Measurements from ENCODE around the gene RAB25.
"Not testable (repeated sequence)": the region's sequence is repeated elsewhere in the genome, so short reads cannot be mapped to it uniquely, and the experiment has no call there.

The RAB25 gene

DNA sequence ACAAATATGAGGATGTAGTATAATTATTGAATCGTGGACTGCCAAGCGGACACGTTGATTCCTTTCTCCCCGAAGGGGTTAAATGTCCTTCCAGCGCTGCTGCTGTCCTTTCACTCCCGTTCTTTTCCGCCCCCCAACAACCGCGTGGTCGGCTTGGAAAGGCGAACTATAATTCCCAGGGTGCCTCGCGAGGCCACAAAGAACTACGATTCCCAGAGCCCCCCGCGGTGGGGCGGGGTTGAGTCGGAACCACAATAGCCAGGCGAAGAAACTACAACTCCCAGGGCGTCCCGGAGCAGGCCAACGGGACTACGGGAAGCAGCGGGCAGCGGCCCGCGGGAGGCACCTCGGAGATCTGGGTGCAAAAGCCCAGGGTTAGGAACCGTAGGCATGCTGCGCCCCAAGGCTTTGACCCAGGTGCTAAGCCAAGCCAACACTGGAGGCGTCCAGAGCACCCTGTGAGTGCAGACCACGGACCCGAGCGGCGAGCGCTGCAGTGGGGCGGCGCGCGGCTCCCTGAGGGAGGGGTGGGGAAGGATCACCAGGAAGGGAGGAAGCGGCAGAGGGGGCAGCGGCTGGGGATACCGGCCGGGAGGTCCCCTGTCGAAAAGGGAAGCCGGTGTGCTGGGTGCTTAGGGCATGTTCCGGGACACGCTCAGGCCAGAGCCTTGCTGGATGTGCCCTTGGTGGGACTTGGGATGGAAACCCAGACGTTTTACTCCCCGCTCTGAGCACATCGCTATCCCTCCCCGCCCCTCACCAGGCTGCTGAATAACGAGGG lies 6.3 kb upstream of the RAB25 start, which contains the start of gene LAMTOR2:
TSS of gene LAMTOR2 (plus strand) at position 283 of the 781 bp plus-strand sequence. CDS start at position 391, 108 bp downstream.
- peak; percentile 91 for DNase-seq (ENCODE audit: low read depth)

DNA sequence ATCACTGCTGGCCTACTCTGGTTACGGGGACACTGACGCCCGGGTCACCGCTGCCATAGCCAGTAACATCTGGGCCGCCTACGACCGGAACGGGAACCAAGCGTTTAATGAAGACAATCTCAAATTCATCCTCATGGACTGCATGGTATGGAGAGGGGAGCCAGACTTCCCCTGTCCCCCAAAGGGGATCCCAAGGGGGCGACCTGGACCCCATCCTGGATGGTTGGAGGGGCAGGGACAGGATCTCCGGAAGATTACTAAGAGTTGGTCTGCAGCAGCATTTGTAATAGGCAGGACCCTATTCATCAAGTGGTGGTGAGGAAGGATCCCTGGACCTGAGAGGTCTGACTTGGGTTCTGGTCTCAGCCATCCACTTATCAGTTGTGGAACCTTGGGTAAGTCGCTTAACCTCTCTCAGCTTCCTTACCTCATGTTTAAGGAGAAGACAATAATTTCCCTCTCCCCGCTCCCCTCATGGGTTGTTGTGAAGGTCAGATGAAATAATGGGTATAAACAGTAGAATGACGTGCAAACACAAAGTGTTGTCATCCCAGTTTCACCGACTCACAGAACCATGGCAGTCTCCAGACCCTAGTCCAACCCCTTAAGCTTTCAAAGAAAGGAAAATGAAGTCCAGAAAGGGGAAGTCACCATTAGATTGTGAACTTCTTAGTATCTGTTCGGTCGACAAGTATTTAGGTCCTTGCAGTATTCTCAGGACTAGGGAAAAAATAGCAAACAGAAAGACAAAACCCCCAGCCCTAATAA lies 5.5 kb upstream of the RAB25 start:
- DNase-seq (ENCODE audit: low read depth), result no peak

DNA sequence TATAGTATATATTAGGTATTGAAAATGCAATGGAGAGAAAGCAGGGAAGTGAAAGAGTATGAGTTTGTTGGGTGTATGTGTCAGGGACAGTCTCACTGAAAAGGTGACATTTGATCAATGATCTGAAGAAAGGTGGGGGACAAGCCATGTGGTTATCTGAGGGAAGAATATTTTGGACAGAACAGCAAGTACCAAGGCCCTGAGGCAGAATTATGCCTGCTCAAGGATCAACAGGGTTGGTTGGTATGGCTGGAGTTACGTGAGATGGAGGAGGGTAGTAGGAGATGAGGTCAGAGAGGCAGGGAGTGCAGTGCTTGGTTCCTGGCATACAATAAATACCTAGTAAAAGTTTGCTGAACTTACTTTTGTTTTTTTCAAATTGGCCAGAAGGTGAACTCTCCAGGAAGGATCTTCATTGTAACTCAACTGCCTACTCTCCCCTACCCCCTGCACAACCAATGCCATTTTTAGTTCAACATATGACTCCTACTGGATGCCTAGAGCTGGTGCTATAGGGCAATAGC lies 4.6 kb upstream of the RAB25 start:
- DNase-seq (ENCODE audit: low read depth), result no peak

DNA sequence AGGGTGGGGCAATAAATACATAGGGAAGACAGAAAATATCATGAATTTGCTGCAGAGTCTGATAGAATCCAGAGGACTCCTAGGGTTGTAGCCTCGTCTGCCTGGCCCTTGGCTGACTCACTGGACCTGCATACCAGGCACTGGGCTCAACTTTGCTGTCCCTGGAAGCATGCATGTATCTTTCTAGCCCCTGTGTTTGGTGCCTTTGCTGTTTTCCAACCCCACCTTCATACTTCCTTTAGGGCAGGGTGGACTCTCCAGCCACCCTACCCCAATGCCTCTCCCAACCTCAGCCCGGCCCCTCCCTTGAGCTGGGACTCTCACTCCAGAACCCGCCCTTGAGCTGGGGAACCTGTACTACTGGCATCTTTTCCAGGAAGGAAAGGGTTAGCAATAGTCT lies 1.2 kb downstream of the RAB25 start:
- DNase-seq (ENCODE audit: low read depth), result no peak

DNA sequence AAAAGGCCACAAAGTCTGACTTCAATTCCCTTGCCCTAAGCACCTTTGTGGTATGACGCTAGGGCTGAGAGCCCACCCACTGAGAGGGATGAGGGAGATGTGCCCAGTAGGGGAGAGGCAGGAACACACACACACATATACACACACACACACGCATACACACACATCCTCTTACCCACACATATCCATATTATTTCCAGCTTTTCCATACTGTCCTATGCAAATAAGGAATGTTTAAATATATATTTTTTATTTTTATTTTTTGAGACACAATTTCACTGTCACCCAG lies 3.0 kb downstream of the RAB25 start:
- no peak for DNase-seq (ENCODE audit: low read depth)

DNA sequence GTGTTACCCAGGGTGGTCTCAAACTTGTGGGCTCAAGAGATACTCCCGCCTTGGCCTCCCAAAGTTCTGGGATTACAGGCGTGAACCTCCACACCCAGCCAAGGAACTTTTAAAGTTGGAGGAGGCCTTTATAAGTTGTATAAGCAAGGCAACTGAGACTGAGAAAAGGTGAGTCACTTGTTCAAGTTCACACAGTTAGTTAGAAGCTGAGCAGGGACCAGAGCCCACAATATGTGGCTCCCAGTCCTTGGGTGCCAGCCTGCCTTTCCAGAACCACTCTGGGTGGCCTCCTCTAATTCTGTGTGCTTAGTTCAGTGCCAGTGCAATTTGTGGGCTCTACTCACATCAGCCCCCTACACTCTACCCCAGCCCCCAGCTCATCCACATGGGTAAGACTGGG lies 3.7 kb downstream of the RAB25 start:
- no peak for DNase-seq (ENCODE audit: low read depth)

DNA sequence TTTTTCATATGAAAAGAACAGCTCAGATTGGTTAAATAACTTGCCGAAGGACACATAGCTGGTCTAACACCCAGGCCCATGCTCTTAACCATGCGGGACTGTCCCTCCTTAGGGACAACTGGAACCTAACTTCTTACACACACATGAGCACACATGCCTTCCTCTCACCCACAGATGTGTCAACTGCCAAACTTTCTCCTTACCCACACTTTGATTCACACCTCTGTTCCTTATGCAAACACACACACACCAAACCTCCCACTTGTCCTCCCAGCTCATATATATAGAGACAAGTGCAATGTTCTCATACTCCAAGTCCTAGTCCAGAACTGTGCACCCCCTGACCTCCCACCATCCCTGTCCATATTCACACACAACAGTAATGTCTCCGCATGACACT lies 4.3 kb downstream of the RAB25 start:
- no peak for DNase-seq (ENCODE audit: low read depth)

DNA sequence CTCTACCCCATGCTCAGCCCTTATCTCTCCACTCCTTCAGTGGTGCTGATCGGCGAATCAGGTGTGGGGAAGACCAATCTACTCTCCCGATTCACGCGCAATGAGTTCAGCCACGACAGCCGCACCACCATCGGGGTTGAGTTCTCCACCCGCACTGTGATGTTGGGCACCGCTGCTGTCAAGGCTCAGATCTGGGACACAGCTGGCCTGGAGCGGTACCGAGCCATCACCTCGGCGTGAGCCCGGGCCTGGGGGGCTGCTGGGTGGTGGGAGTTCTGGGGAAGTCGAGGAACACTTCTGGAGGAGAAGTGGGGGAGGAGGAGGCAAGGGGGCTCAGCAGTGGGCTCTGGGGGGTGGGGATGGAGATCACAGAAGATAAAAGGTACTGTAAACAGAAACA lies 4.9 kb downstream of the RAB25 start:
- DNase-seq (ENCODE audit: low read depth), result no peak

DNA sequence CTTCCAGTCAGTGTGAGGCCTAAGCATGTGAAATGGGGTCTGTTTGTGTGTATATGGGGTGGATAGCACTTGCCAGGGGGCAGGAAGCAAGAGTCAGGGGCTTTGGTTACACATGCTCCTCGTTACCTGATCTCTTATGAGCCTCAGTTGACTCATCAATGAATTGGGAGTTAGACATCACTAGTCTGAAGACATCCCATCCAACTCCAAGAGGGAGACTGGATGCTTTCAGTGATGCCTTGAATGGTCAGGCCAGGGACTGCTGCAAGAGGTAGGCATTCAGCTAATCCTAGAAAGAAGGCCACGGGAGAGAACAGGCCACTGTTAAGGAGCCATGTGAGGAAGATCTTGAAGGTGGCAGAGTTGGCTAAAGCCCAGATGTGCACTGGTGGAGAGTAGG lies 6.3 kb downstream of the RAB25 start:
- DNase-seq (ENCODE audit: low read depth), result no peak

DNA sequence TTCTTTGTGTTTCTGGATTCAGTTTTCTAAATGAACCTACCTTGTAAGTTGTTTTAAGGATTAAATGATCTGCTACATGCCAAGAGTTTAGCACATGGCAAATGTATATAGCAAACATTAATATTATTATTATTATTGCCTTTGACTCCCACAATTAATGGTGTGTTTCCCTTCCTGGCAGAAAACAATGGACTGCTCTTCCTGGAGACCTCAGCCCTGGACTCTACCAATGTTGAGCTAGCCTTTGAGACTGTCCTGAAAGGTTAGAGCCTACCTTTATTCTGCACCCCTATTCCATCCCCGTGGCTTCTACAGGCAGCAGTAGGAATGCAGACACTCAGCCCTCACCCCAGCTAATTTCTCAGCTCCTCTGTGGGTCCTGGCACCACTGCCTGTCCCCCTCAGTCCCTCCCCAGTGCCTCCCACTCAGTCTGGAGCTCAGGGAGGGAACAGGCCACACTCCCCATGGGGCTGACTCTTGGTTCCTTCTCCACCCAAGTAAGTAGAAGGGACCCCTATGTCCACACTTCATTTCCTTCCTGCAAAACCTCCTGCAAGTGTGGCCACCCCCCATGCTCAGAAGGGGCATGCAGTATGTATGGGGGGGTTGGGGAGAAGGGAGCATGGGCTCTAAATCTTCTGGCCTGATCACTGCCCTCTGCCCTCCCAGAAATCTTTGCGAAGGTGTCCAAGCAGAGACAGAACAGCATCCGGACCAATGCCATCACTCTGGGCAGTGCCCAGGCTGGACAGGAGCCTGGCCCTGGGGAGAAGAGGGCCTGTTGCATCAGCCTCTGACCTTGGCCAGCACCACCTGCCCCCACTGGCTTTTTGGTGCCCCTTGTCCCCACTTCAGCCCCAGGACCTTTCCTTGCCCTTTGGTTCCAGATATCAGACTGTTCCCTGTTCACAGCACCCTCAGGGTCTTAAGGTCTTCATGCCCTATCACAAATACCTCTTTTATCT lies 8.8 kb downstream of the RAB25 start:
- no peak for DNase-seq (ENCODE audit: low read depth)

DNA sequence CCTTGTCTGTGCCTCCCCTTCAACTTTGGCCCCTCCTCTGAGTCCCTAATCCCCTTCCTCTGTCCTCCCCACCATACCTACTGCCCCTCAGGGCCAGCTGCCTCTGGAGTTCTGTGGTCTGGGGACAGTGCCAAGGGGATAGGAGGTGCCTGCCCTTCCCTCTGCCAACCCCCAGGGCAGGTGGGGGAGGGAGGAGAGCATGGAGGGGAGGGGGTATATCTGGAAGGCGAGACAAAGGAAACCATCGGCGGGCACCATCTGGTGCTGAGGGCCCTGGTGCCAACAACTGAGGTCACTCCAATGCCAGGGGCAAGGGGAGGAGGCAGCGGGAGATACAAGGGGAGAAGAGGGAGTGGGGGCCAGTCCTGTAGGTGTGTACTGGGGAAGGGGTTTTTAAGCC lies 9.6 kb downstream of the RAB25 start:
- DNase-seq (ENCODE audit: low read depth), result no peak

DNA sequence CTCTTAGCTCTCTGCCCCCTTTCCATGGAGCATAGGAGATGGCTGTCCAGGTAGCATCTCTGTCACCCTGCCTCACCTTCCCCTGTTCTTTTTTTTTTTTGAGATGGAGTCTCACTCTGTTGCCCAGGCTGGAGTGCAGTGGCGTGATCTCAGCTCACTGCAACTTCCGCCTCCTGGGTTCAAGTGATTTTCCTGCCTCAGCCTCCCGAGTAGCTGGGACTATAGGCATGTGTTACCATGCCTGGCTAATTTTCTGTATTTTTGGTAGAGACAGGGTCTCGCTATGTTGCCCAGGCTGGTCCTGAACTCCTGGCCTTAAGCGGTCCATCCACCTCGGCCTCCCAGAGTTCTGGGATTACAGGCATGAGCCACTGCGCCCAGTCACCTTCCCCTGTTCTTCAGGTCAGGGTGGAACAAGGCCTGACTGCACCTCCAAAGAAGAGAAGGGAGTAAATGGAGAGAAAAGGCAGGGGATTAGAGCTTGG lies 10.4 kb downstream of the RAB25 start:
- DNase-seq (ENCODE audit: low read depth), result not testable (repeated sequence)

DNA sequence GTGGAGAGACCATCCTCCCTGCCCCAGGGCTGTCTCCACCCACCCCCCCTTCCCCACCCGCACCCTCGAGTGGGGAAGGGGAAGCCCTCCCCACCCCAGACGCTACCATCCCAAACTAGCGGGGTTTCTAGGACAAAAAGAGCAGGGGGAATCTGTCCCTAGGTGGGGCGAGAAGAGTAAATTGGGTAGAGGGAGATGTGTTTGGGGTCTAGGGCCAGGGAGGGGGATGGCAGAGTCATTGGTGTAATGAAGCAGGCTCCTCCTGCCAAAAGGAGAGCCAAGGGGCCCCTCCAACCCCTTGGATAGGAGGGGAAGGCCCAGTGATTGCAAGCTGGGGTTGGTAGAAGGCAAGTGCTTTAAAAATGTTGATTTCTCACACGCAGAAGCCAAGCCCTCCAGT lies 11.3 kb downstream of the RAB25 start:
- no peak for DNase-seq (ENCODE audit: low read depth)

DNA sequence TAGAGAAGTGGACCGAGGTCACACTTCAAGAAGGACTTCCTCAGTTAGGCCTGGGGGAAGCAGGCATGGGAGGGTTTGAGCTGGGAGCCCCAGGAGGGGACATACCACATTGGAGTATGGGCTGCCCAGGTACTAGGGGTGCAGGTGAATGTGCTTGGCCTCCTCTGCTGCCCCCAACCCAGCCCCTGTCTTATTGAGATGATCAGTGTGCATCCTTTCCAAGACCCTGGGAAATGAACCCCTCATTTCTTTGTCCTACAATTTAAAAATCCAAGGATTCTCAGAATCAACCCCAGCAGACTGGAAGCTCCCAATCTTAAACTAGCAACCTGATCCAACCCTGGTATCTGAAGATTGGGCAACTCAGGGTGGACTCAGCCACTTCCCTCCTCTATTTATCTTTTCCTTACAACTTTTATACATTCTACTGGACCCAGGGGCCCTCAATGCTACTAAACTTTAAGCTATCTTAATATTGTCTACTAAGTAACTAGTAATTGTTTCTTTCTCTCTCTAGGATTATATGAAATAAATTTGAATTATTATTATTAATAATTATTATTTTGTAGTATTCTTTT lies 12.2 kb downstream of the RAB25 start:
- DNase-seq (ENCODE audit: low read depth), result no peak

DNA sequence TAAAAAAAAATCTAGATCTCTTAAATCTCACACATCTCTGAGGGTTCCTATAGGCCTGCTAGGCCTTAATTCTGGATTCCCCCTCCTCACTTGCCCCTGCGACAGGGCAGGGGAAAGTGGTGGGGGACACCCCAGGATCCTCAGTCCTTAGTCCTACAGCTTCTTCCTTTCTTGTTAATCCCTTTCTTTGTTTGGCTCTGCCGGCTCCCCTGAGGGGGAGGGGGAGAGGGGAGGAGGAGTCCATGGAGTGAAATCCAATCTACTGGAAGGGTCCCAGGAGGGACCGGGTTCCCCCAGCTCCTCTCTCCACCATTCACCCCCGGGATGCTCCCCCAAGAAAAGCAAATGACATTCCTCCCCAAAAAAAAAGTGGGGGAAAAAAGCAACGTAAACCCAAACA lies 12.8 kb downstream of the RAB25 start:
- DNase-seq (ENCODE audit: low read depth), result no peak

DNA sequence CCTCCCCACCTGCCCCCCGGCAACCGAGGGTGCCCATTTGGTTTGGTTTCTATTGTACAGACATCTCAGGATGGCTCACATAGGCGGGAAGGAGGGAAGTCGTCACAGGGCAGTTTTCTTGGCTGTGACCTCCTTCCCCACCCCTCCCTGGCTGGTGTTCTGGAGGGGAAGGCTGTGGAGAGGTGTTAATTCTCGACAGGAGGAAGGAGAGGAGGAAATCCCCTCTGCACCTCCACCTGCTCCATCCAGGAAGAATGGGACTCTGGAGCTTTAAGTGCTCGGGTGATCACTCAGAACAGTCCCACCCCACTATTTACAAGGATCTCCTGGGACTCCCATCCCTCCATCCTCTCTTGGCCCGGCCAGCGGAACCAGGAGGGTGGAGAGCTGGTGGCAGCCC lies 13.7 kb downstream of the RAB25 start:
- DNase-seq (ENCODE audit: low read depth), result no peak

DNA sequence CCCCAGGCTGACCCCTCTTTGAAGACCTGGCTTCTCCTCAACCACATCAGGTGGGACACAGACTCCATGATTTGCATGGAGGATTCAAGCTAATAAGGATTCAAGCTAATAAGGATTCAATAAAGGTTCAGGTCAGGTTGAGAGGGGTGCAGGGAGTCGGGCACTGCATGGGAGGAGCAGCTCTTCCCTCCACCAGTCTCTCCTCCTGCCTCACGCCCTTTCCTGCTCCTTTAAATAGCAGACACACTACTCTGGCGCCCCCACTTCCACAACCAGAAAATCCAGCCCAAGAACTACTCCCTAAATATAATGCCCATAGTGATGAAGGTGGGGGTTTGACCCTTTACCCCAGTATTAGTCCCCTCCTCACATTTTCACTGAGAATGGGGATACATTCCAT lies 14.2 kb downstream of the RAB25 start:
- DNase-seq (ENCODE audit: low read depth), result no peak

DNA sequence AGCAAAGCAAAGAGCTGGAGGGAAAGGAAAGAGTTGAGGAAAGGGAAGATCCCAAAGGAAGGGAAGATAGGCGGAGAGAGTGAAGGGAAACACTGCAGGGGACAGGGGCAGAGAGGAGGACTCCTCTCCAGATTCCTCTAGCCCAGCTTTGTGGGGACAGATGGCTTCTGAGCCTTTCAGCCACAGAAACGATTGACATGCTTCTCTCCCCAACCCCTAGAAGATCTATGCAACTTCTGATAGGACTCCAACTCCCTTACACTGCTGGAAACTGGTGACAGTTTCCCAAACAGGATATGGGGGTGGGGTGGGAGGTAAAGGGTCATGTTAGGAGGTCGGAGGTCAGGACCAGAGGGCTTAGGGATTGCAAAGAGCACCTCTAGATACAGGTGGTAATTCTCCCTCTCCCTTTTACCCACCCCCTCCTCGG lies 14.8 kb downstream of the RAB25 start:
- DNase-seq (ENCODE audit: low read depth), result no peak

DNA sequence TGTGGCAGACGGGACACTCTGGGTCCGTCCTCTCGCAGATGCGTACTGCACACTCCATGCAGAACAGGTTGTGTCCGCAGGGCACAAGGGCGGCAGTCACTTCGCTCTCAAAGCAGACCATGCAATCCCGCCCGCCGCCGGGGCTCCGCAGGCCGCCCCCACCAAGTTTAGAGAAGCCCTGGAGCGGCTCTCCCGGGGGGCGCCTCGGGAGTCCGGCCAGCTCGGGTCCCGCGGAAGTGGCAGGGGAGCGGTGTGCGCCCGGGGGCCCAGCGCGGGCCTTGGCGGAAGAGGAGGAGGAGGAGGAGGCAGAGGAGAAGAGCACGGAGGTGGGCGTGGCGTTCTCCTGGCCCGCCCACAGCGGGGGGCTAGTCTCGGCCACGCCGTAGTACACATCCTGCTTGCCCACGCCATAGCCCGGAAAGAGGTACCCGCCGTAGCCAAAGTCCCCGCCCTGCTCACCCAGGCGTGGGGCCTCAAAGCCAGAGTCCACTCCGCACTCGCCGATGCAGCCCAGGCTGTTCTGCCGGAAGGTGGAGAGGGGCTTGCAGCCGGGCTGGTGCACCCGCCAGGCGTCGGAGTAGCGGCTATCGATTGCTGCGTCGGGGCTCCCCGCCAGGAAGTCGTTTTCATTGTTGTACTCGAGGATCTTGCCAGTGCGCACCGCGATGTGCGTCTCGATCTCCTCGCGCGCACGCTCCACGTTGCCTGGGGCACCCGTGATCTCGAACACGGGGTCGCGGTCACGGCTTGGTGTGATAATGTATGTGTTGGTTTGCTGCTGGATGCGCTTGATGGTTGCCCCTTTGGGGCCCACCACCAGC lies 15.9 kb downstream of the RAB25 start:
- no peak for DNase-seq (ENCODE audit: low read depth)

DNA sequence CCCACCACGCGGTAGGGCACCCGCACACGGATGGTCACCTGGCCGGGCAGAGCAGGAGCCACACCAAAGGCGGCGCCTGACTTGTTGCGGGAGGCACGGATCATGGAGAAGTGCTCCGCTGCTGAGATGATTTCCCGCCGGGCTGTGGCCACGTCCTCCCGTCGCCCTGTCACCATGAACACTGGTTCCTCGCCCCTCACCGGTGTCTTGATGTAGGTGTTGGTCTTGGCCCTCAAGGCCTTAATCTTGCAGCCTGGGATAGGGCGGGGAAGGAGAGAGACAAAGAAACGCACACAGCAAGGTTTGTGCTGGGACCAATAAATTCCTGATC lies 16.4 kb downstream of the RAB25 start:
- no peak for DNase-seq (ENCODE audit: low read depth)

DNA sequence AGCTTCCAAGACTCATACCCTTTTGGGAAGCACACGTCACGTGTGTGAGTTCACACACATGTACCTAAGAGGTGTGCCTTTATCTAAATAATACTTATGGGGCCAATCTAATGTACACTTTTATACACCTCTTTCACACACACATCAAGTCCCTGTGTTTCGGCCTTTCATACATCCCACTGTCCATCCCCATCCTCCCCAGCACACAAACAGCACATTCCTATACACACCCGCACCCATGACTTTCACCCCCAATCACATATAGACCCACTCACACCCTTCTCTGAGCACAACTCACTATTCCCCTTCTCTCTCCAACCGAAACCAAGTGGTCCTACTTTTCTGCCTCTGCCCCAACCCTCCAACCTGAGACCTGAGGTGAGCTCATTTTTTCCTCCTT lies 17.8 kb downstream of the RAB25 start:
- no peak for DNase-seq (ENCODE audit: low read depth)
